ENCODE data around the gene SLC2A6. TPM values are rescaled to one million over a fixed set of nuclear protein-coding genes. Genes with fewer than 3 reads are reported as not detected.

Gene SLC2A6
- total RNA-seq, 1 donor from 2014 or later: 24.3 TPM

GRCh38 chr9:133456409-133456808, 22.5 kb downstream of the SLC2A6 start:
- Histone ChIP-seq H3K79me2 (ENCODE audit: insufficient read depth, low read length) (no peaks in the 10 kb centered on the region), H3K4me2 (ENCODE audit: low read length) (no peak overlapping the region), H3K9me3 (ENCODE audit: insufficient read depth, low read depth, low read length) (no peaks in the 10 kb centered on the region), H3K4me1 (ENCODE audit: insufficient read depth, low read length) (peaks cover 4% of the 10 kb centered on the region), H2AFZ (ENCODE audit: low read depth, low read length) (no peak overlapping the region), H3K27ac (ENCODE audit: low read depth, low read length) (no peak overlapping the region), H3K4me3 (ENCODE audit: insufficient read depth, low read depth, low read length) (no peak overlapping the region), H3K36me3 (ENCODE audit: insufficient read depth, low read length) (no peaks in the 10 kb centered on the region), H3K9ac (ENCODE audit: low read length) (no peak overlapping the region), H3K27me3 (ENCODE audit: insufficient read depth, low read length) (peaks cover 6% of the 10 kb centered on the region), H4K20me1 (ENCODE audit: insufficient read depth, low read length) (peaks cover 9% of the 10 kb centered on the region)
- FAIRE-seq (no peak), DNase-seq (ENCODE audit: low read depth) (no peak)
- Mint-ChIP-seq H3K27me3 (ENCODE audit: low read depth, unreplicated experiment) (peaks cover 9% of the 10 kb centered on the region), H3K4me1 (ENCODE audit: low read depth, unreplicated experiment) (no peaks in the 10 kb centered on the region), H3K27ac (ENCODE audit: unreplicated experiment) (no peak overlapping the region), H3K4me3 (ENCODE audit: unreplicated experiment) (no peak overlapping the region), H3K36me3 (ENCODE audit: low read depth, unreplicated experiment) (no peaks in the 10 kb centered on the region), H3K9me3 (ENCODE audit: unreplicated experiment) (no peaks in the 10 kb centered on the region)
- TF ChIP-seq CTCF (IDR thresholded peaks at IDR 0.05; ENCODE audit: insufficient read depth, low read depth, low read length) (no peak), EZH2 (IDR thresholded peaks at IDR 0.05; ENCODE audit: insufficient read depth, low read length) (no peak)

- Histone ChIP-seq H3K36me3 (ENCODE audit: insufficient read depth, low read length) (no peaks in the 10 kb centered on the region), H3K79me2 (ENCODE audit: insufficient read depth, low read length) (no peaks in the 10 kb centered on the region), H4K20me1 (ENCODE audit: insufficient read depth, low read length) (peaks cover 4% of the 10 kb centered on the region), H3K27me3 (ENCODE audit: insufficient read depth, low read length) (peaks cover 6% of the 10 kb centered on the region), H3K4me2 (ENCODE audit: low read length) (no peak overlapping the region), H3K27ac (ENCODE audit: low read depth, low read length) (no peak overlapping the region), H2AFZ (ENCODE audit: low read depth, low read length) (no peak overlapping the region), H3K9me3 (ENCODE audit: insufficient read depth, low read depth, low read length) (no peaks in the 10 kb centered on the region), H3K9ac (ENCODE audit: low read length) (no peak overlapping the region), H3K4me3 (ENCODE audit: insufficient read depth, low read depth, low read length) (no peak overlapping the region), H3K4me1 (ENCODE audit: insufficient read depth, low read length) (peaks cover 4% of the 10 kb centered on the region)
- Mint-ChIP-seq H3K9me3 (ENCODE audit: unreplicated experiment) (no peaks in the 10 kb centered on the region), H3K4me1 (ENCODE audit: low read depth, unreplicated experiment) (no peaks in the 10 kb centered on the region), H3K27me3 (ENCODE audit: low read depth, unreplicated experiment) (peaks cover 9% of the 10 kb centered on the region), H3K27ac (ENCODE audit: unreplicated experiment) (no peak overlapping the region), H3K4me3 (ENCODE audit: unreplicated experiment) (no peak overlapping the region), H3K36me3 (ENCODE audit: low read depth, unreplicated experiment) (no peaks in the 10 kb centered on the region)
- TF ChIP-seq EZH2 (IDR thresholded peaks at IDR 0.05; ENCODE audit: insufficient read depth, low read length) (no peak), CTCF (IDR thresholded peaks at IDR 0.05; ENCODE audit: insufficient read depth, low read depth, low read length) (no peak)
- no peak for DNase-seq (ENCODE audit: low read depth)
- FAIRE-seq: no peak
Measured at GRCh38 chr9:133455936-133456335, 23.0 kb downstream of the SLC2A6 start.

- Mint-ChIP-seq H3K4me1 (ENCODE audit: low read depth, unreplicated experiment) (no peaks in the 10 kb centered on the region), H3K9me3 (ENCODE audit: unreplicated experiment) (no peaks in the 10 kb centered on the region), H3K36me3 (ENCODE audit: low read depth, unreplicated experiment) (no peaks in the 10 kb centered on the region), H3K27me3 (ENCODE audit: low read depth, unreplicated experiment) (peaks cover 9% of the 10 kb centered on the region), H3K27ac (ENCODE audit: unreplicated experiment) (no peak overlapping the region), H3K4me3 (ENCODE audit: unreplicated experiment) (no peak overlapping the region)
- H3K27ac ChIP-seq (ENCODE audit: low read depth, low read length): no peak overlapping the region
- H3K4me3 ChIP-seq (ENCODE audit: insufficient read depth, low read depth, low read length): no peak overlapping the region
- H3K4me1 ChIP-seq (ENCODE audit: insufficient read depth, low read length): peaks cover 4% of the 10 kb centered on the region
- TF ChIP-seq CTCF (IDR thresholded peaks at IDR 0.05; ENCODE audit: insufficient read depth, low read depth, low read length) (no peak), EZH2 (IDR thresholded peaks at IDR 0.05; ENCODE audit: insufficient read depth, low read length) (no peak)
- H3K27me3 ChIP-seq (ENCODE audit: insufficient read depth, low read length): peaks cover 6% of the 10 kb centered on the region
- H3K4me2 ChIP-seq (ENCODE audit: low read length): no peak overlapping the region
- no peaks in the 10 kb centered on the region for H3K36me3 ChIP-seq (ENCODE audit: insufficient read depth, low read length)
- H4K20me1 ChIP-seq (ENCODE audit: insufficient read depth, low read length): no peaks in the 10 kb centered on the region
- H3K9me3 ChIP-seq (ENCODE audit: insufficient read depth, low read depth, low read length): no peaks in the 10 kb centered on the region
- no peak for FAIRE-seq
- H2AFZ ChIP-seq (ENCODE audit: low read depth, low read length): no peak overlapping the region
- H3K79me2 ChIP-seq (ENCODE audit: insufficient read depth, low read length): no peaks in the 10 kb centered on the region
- no peak overlapping the region for H3K9ac ChIP-seq (ENCODE audit: low read length)
- no peak for DNase-seq (ENCODE audit: low read depth)
Measured at GRCh38 chr9:133454943-133455673, 23.8 kb downstream of the SLC2A6 start.

Data from astrocyte (in vitro differentiated cells and primary cell).